Activated T-cell treated with anti-CD3 and anti-CD28 coated beads for 4 hours (primary cell): Measurements from ENCODE around the gene PPP2R2D.

ENCODE experiments used
- DNase-seq: peaks from one replicate; pipeline ENCODE4 v3.0.0-alpha.2; 2020

Gene PPP2R2D

GRCh38 chr10:132003282-132003924, 102.6 kb downstream of the PPP2R2D start:
- DNase-seq: no peak

GRCh38 chr10:132004052-132004451, 103.2 kb downstream of the PPP2R2D start:
- no peak for DNase-seq

GRCh38 chr10:132005147-132005546, 104.3 kb downstream of the PPP2R2D start:
- no peak for DNase-seq

GRCh38 chr10:132006966-132007365, 106.2 kb downstream of the PPP2R2D start:
- DNase-seq: no peak

- DNase-seq: no peak
Observed at GRCh38 chr10:132007681-132008080, 106.9 kb downstream of the PPP2R2D start.
